NCI-H2227 (cell line): Measurements from ENCODE around the gene ARHGEF1.

ENCODE experiments used
- DNase-seq: peaks from one replicate; lab custom pipeline; 2025; ENCODE audit not compliant: unreplicated experiment; lab: John Stamatoyannopoulos, UW

The ARHGEF1 gene, protein sequence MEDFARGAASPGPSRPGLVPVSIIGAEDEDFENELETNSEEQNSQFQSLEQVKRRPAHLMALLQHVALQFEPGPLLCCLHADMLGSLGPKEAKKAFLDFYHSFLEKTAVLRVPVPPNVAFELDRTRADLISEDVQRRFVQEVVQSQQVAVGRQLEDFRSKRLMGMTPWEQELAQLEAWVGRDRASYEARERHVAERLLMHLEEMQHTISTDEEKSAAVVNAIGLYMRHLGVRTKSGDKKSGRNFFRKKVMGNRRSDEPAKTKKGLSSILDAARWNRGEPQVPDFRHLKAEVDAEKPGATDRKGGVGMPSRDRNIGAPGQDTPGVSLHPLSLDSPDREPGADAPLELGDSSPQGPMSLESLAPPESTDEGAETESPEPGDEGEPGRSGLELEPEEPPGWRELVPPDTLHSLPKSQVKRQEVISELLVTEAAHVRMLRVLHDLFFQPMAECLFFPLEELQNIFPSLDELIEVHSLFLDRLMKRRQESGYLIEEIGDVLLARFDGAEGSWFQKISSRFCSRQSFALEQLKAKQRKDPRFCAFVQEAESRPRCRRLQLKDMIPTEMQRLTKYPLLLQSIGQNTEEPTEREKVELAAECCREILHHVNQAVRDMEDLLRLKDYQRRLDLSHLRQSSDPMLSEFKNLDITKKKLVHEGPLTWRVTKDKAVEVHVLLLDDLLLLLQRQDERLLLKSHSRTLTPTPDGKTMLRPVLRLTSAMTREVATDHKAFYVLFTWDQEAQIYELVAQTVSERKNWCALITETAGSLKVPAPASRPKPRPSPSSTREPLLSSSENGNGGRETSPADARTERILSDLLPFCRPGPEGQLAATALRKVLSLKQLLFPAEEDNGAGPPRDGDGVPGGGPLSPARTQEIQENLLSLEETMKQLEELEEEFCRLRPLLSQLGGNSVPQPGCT

DNA sequence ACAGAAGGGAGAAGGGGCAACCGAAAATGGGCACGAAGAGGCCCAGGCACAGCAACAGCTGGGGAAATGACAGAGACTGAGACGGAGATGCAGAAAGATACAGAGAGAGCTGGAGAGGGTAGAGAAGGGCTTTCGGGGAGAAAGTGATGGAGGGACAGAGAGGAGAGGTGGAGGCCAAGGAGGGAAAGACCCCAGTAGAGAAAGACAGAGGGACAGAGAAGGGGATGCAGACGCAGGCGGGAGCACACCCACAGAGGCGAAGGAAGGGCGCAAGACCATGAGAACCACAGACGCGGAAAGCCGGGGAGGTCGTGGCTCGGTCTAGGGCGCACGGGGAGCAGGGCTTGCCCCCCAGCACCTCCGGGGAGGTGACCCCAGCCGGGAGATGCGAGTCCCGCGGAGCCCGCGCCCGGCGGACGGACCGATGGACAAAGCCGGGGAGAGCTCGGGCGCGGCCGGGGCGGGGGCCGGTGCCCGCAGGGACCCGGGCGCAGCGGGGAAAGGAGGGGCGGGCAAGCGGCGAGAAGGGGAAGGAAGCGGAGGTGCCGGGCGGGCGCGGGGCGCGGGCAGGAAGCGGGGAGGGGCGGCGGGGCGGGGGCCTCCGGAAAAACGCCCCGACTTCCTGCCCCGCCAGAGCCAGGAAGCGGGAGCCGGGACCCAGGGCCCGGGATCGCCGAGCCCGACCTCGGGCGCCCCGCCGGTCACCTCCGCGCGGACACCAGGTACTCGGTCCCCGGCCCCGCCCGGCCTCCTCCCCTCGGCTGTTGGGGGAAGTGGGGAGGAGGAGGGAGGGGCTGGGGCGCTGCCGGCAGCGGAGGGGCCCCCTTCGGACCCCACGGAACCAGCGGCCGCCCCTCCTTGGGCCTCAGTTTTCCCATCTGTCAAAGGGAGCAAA, at the start of gene ARHGEF1:
Gene ARHGEF1 (plus strand): TSS at position 617 of the 895 bp plus-strand sequence. CDS start 4,899 bp downstream, outside the sequence.
- DNase-seq: peak; percentile 66

DNA sequence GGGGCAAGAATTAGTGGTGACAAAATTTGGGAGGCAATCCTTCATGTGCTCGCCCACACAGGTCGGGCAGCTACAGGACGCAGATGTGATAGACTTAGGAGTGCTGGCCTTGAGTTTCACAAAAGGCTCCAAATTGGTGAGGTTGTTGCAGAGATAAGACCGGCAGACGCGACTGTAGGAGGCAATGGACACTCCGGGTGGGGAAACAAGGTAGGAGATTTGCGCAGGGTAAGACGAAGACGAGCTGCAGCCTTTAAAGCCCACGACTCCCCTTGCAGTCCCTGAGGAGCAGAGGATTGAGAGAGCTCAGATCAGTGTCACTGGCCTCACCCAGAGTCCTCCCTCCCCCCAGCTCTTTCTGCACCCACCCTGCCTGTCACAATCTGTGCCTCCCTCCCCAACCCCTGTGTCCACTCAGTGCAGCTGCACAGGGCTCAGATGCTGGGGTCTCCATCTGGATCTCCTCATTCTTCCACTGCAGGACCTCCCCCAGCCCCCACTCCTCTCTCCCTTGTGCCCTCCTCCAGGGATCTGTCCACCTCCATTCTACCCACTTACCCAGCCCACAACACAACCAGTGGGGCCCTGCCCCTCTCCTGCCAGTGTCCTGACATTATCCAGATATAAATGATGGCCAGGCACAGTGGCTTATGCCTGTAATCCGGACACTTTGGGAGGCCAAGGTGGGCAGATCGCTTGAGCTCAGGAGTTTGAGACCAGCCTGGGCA, 44.8 kb upstream of the ARHGEF1 start:
- DNase-seq: no peak

DNA sequence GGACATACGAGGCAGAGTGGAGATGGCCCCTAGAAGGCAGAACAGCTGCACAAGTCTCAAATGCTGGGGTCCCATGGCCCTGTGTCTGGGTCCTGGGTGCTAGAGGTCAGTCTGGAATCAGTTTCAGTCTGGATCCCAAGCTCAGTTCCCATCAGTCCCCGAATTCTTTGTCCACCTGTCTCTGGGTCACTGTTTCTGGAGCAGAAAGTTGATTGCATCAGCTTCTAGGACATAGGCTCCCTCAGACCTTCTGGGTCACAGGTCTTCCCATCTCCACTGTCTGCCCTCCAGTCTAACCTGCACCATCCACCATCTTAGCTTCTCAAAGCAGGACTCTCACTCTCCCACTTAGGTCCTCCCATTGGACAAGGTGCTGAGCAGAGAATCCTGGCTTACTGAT, 43.8 kb upstream of the ARHGEF1 start:
- DNase-seq: no peak

DNA sequence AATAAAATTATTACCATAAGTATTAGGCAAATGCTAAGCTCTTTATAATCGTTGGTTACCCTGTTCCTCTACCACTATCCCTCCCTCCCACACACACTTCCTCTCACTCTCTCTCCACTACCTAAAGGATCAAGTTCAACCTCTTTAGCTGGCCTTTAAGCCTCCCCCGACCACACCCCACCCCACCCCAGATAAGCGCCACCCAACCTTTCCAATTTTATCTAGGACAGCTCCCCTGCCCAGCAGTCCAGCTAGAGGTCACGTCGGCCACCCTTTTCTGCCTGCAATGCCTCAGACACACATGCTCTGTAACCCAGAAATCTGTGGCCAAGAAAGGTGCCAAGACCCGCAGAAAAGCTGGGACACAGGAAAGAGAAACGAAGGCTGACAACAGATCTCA, 39.6 kb upstream of the ARHGEF1 start:
- no peak for DNase-seq

DNA sequence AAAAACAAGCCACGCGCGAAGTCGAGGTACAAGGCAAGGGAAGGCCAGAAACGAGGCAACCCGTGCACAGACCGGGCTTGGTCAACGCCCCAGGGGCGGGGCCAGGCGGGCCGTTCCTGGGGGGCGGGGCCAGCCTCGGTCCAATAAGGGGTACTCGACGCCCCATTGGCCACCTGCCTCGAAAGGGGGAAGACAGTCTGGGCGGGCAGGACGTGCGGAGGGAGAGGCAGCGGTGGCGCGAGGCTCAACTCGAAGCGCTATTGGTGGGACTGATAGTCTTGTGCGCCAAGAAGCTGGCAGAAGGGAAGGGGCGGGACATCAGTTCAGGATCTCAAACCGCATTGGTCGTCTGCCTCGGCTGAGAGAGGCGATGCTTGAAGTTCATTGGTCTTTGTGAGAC, 38.4 kb upstream of the ARHGEF1 start, which contains the start of gene LYPD4:
Gene LYPD4 (minus strand): TSS at position 83 of the 400 bp plus-strand sequence. CDS start 5,398 bp downstream, outside the sequence.
- no peak for DNase-seq

DNA sequence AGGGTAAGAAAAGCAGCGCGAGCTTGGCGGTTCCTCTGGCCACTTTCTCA, 38.2 kb upstream of the ARHGEF1 start, which contains the start of gene DMRTC2:
Gene DMRTC2 (plus strand): TSS at position 42 of the 50 bp plus-strand sequence. CDS start 2,387 bp downstream, outside the sequence.
- DNase-seq: no peak

DNA sequence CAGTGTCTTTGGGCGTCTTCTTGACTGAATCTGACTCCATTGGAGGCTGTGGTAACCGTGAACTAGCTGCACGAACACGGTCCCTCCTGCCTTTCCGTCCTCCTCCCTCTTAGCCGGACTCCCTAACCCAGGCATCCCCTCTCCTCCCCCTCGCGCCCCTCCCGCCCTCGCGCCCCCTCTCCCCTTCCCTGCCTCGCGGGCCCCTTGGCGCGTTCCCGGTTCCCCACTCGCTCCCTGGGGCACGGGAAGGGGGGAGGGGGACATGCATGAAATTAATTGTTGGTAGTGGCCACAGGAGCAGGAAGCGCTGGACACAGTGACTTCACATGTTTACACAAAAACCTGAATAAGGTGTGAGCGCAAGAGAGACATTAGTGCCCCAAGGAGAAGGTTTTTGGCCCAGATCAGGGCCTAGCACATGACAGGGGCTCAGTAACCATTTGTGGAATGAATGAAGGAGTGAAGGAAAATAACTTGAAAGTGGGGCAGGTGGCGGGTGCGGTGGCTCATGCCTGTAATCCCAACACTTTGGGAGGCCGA, 37.9 kb upstream of the ARHGEF1 start:
- no peak for DNase-seq

DNA sequence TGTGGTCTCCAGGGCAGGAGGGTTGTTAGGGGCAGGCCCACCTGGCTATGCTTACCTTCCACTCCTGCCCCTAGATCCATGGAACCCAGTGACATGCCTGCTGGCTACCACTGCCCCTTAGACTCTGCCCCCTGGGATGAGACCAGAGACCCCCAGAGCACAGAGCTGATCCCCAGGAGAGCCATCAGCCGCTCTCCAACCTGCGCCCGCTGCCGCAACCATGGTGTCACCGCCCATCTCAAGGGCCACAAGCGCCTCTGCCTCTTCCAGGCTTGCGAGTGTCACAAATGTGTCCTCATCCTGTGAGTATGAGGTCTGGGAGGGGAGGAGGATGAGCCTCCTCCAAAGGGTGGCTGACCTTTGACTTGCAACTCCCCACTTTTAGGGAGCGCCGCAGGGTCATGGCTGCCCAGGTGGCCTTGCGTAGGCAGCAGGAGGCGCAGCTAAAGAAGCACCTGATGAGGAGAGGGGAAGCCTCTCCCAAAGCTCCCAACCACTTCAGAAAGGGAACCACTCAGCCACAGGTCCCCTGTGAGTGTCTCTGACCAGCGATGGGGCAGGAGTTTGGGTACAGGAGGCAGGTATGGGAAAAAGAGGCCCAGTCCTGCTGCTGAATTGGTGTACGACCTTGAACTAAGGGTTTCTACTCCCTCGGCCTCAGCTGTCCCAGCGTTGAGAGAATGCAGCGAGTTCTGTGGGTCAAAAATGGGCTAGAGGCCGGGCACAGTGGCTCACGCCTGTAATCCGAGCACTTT, 35.5 kb upstream of the ARHGEF1 start:
- DNase-seq: no peak

DNA sequence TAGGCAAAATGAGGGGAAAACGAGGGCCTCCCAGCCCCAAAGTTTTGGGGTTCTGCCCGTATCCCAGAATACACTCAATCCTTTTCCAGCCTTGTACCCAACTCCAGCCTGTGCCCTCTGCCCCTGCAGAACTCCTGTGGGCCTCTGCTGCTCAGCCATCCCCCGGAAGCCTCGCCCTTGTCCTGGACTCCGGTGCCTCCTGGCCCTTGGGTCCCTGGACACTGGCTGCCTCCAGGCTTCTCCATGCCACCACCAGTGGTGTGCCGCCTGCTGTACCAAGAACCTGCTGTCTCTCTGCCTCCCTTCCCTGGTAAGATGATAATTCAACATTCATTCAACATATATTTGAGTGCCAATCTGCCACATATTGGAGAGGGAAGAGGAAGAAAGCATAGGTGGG, 34.3 kb upstream of the ARHGEF1 start:
- DNase-seq: no peak

DNA sequence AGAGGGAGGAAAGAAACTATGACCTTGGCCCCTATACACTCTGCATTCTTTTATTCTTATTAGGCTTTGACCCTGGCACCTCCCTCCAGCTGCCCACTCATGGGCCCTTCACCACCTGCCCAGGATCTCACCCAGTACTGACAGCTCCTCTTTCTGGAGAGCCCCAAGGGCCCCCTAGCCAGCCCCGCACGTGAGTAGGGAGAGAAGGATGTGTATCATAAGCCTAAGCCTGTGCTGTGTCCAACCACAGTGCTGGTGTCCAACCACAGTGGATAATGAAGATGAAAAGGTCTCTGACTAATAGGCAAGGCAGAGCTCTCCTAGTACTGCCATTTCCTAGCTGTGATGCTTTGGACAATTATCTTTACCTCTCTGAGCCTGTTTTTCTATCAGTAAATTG, 33.9 kb upstream of the ARHGEF1 start:
- DNase-seq: no peak

DNA sequence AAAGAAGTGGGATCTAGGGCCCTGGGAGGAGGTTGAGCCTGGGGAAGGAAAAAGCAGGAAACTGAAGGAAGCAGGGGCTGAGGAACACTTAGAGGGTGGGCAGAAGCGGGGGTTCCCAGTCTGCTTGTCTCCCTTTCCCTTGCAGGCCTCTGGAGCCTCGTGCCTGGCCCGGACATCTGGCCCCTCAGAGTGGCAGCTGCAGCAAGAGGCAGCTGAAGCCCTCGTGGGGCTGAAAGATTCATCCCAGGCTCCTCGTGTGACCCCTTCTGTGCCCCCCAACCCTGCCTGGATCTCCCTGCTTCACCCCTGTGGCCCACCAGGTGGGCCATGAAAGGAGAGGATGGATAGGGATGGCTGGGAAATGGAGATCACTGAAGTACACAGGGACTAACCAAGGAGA, 32.6 kb upstream of the ARHGEF1 start:
- DNase-seq: no peak

DNA sequence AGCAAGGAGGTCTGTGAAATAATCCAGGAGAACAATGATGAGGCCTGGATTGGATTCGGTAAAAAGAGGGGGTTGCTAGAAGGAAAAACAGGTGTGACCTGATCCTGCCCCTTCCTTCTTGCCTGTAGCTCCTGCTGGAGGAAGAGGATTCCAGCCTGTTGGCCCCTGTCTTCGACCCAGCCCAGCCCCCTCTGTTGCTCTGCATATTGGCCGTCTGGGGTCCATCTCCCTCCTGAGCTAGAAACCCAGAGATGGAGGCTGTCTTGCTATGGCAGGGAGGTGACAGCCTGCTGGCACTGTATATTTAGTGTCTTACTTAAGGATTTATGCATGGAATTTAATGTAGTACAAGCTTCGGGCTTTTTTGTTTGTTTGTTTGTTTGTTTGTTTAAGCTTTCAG, 31.5 kb upstream of the ARHGEF1 start:
- DNase-seq: no peak

DNA sequence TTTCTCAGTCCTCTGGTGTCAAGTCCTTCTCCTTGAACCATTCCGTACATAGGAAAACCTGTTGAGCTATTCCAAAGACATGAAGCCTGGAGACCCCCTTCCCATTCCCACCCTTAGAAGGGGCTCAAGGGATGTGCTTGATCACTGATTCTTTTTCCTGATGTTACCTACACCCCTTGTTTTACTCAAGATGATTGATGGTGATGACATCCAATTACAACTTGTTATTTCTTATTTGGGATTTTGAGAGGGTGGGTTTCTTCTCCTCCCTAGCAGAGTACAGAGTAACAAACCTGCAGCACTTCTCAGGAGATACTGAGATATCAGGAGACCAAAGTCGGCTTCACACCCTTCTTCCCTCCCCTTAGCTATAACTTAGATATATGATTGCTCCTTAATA, 29.6 kb upstream of the ARHGEF1 start:
- no peak for DNase-seq

DNA sequence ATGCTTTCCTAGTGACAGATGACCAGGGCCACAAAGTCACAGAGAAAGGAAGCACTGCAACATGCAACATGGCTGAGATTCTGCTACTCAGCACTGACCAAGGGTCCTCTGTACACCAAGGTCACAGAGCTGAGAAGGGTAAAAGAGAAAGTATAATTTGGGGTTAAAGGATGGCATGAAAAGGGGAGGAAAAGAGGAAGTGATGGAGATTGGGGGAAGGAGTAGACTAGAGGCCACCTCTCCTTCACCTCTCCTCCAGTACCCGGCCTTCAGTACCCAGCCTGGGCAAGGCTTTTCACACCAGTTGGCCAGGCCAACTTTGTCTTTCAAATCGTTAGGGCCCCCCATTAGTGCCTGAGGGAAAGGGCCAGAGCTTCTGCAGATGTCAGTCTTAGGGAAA, 29.2 kb upstream of the ARHGEF1 start:
- no peak for DNase-seq

DNA sequence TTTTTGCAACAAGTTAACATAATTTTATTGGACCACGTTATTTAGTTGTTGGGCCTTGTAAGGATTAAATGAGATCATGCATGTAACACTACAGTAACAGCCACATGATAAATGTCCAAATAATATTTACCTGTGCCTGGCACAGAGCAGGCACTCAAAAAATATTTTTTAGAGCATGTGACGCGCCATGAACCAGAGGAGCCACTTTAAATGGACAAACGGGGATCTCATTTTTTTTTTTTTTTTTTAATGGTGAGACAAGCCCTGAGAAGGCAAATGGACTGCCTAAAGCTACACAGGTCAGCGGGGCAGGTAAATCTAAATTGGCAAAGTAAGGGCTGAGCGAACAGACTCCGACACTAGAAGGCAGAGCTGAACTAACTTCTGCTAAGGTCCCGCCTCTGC, 23.8 kb upstream of the ARHGEF1 start:
- DNase-seq: no peak

DNA sequence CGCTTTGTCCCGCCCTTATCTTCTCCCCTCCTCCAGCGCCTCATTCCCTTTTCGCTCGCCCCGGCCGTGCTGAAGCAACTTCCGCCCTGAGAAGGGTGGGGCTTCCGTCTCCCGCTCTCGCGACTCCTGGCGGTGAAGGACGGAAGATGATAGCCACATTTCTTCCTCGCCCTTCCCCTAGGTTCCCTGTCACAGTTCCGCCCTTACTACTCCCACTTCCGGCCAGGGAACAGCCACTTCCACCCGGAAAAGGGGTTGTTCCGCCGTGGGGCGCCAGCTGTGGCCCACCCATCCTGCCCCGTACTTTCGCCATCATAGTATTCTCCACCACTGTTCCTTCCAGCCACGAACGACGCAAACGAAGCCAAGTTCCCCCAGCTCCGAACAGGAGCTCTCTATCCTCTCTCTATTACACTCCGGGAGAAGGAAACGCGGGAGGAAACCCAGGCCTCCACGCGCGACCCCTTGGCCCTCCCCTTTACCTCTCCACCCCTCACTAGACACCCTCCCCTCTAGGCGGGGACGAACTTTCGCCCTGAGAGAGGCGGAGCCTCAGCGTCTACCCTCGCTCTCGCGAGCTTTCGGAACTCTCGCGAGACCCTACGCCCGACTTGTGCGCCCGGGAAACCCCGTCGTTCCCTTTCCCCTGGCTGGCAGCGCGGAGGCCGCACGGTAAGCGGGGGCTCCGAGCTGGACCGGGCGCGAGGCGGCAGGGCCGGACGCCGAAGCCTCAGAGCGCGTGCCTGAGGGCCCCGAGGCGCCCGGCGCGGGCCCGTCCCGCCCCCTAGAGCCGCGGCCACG, 23.2 kb upstream of the ARHGEF1 start, which contains the start of gene RPS19:
Gene RPS19 (plus strand): TSS at position 638 of the 801 bp plus-strand sequence. CDS start 520 bp downstream, outside the sequence.
- DNase-seq: peak; percentile 100

DNA sequence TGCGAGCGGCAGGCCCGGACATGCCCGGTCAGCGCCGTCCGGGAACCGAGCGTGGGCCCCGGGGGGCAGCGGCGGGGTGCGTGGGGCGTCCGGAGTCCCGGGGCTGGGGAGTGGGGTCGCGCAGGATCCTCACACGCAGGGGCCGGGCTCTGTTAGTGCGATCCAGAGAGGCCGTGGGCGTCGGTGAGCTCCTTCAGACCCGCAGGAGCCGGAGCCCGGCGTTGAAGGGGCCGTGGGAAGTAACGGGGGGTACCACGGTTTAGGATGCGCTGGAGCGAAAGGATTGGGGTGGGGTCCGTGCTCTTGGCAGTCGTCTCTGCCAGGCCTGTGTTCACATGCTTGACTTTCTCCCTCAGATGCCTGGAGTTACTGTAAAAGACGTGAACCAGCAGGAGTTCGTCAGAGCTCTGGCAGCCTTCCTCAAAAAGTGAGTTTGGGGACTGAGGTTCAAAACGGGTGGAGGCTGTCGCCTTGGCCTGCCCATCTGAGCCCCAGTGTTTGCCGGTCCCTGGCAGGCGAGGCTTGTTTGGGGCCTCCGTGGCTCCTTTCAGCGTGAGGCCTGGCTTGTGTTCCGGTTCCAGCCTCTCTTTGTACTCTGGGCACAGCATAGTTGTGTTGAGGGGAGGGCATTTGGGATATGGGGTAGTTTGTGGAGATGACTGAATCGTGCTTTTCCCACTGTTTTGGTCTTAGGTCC, 22.4 kb upstream of the ARHGEF1 start:
- DNase-seq: peak; percentile 76

DNA sequence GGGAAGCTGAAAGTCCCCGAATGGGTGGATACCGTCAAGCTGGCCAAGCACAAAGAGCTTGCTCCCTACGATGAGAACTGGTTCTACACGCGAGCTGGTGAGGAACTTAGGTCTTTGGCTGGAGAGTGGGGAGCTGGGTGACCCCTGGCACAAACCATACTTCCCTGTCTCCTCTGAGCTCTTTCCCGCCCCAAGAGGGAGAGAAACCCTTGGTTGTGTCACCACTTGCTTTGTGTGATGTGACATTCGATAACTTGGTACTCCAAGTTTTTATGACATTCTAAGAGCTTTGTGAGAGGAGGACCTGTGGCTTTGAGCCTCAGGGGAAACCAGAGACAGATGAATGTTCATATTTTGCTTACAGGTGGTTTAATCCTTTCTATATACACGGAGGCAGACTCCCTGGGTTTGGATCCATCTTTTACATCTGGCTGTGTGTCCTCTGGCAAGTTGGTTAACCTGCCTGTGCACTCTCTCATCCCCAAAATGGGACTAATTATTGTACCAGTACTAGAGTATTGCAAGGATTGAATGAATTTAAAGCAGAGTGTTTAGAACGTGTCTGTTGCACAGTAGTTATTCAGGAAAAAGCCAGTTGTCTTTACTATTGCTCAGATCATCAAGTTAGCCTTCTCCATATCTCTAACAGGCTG, 21.7 kb upstream of the ARHGEF1 start:
- no peak for DNase-seq
